A673 (cell line): ENCODE measurements around the gene C2CD3. TPM values are rescaled to one million over a fixed set of nuclear protein-coding genes. Genes with fewer than 3 reads are reported as not detected.
A peak's percentile ranks its signal among the peaks of the same experiment; 100 is the strongest.

Source experiments
- BruUV-seq: library from RNA; stranded (reverse); fragments of 400-500 nt; replicated peaks from 2 replicates; lab custom pipeline; 2021; lab: Mats Ljungman, UMichigan
- CTCF ChIA-PET: fragments of 300-600 bp; sonication (Branson Sonifier 250); formaldehyde crosslinking; loops from one replicate; lab custom pipeline; 2022; ENCODE audit warnings: antibody characterized with exemption; lab: Charles Lee
- POLR2A ChIA-PET: fragments of 300-600 bp; sonication (Branson Sonifier 250); formaldehyde crosslinking; loops from one replicate; lab custom pipeline; 2022; ENCODE audit warnings: antibody characterized with exemption; ENCODE audit not compliant: low non-redundant PET; lab: Charles Lee
- DNase-seq: peaks from one replicate; pipeline ENCODE4 v3.0.0-alpha.2; 2015; ENCODE audit warnings: low spot score
- H3K27ac ChIP-seq: fragments of 200-600 bp; sonication (generic); 2 replicates; pipeline ENCODE4 v1.5.1; 2016; ENCODE audit warnings: mixed run types, low read depth, mild to moderate bottlenecking, mixed read lengths, antibody characterized with exemption, low read length; ENCODE audit not compliant: poor library complexity, severe bottlenecking
- H3K27me3 ChIP-seq: fragments of 200-600 bp; sonication (generic); replicated peaks from 2 replicates; pipeline ENCODE4 v1.6.1; 2017; ENCODE audit warnings: mixed run types, low read depth, mild to moderate bottlenecking, mixed read lengths, antibody characterized with exemption, low read length; ENCODE audit not compliant: insufficient read depth, poor library complexity
- H3K36me3 ChIP-seq: fragments of 200-600 bp; sonication (generic); 2 replicates; pipeline ENCODE4 v1.6.1; 2016; ENCODE audit warnings: mixed run types, mild to moderate bottlenecking, mixed read lengths, antibody characterized with exemption, low read length; ENCODE audit not compliant: insufficient read depth, poor library complexity, severe bottlenecking
- H3K4me1 ChIP-seq: fragments of 200-600 bp; sonication (generic); 2 replicates; pipeline ENCODE4 v1.6.1; 2017; ENCODE audit warnings: mixed run types, mild to moderate bottlenecking, mixed read lengths, antibody characterized with exemption, low read length; ENCODE audit not compliant: insufficient read depth, poor library complexity, severe bottlenecking
- H3K4me3 ChIP-seq: fragments of 200-600 bp; sonication (generic); 2 replicates; pipeline ENCODE4 v1.5.1; 2016; ENCODE audit warnings: low read depth, mixed run types, mild to moderate bottlenecking, mixed read lengths, low read length; ENCODE audit not compliant: poor library complexity, severe bottlenecking
- H3K9me3 ChIP-seq: fragments of 200-600 bp; sonication (generic); 2 replicates; pipeline ENCODE4 v1.6.1; 2016; ENCODE audit warnings: mixed run types, low read depth, mild to moderate bottlenecking, mixed read lengths, antibody characterized with exemption, low read length; ENCODE audit not compliant: poor library complexity, severe bottlenecking
- EZH2 ChIP-seq: fragments of 200-600 bp; sonication (generic); IDR thresholded peaks from 2 replicates; pipeline ENCODE4 v1.6.1; 2017; ENCODE audit warnings: borderline replicate concordance, low read depth, mild to moderate bottlenecking, mixed read lengths, antibody characterized with exemption, low read length; ENCODE audit not compliant: poor library complexity, severe bottlenecking
- intact Hi-C: fragments of 100-400 bp; cut with micrococcal nuclease; formaldehyde crosslinking; loops from one replicate; pipeline ENCODE4 v1.10.0; 2022; ENCODE audit not compliant: unreplicated experiment
- total RNA-seq: library from RNA; stranded (reverse); gene quantifications from 2 replicates; pipeline ENCODE4 v1.2.3, GENCODE V29; 2021
- TF ChIP-seq, protein P1 (sequence below): fragments of 300-800, 200-600 bp; sonication (generic); conservative IDR thresholded peaks from 2 replicates; pipeline ENCODE4 v1.5.1; 2017; ENCODE audit warnings: low read depth, mild to moderate bottlenecking, antibody characterized with exemption, low read length, moderate library complexity, mixed read lengths

C2CD3 gene
- total RNA-seq, 1 experiment from 2014 or later = 49.1 TPM

- Histone ChIP-seq H3K27me3 (no peaks in the 10 kb centered on the region), H3K27ac (no peak overlapping the region), H3K36me3 (no peaks in the 10 kb centered on the region), H3K4me1 (peaks cover 13% of the 10 kb centered on the region), H3K9me3 (no peaks in the 10 kb centered on the region), H3K4me3 (no peak overlapping the region)
- BruUV-seq = no TSS peak
- intact Hi-C loops = no loop called here
- DNase-seq = no peak
- CTCF ChIA-PET = no interaction called here
- POLR2A ChIA-PET = no interaction called here
- no peak for TF ChIP-seq EZH2
- TF ChIP-seq, protein P1, sequence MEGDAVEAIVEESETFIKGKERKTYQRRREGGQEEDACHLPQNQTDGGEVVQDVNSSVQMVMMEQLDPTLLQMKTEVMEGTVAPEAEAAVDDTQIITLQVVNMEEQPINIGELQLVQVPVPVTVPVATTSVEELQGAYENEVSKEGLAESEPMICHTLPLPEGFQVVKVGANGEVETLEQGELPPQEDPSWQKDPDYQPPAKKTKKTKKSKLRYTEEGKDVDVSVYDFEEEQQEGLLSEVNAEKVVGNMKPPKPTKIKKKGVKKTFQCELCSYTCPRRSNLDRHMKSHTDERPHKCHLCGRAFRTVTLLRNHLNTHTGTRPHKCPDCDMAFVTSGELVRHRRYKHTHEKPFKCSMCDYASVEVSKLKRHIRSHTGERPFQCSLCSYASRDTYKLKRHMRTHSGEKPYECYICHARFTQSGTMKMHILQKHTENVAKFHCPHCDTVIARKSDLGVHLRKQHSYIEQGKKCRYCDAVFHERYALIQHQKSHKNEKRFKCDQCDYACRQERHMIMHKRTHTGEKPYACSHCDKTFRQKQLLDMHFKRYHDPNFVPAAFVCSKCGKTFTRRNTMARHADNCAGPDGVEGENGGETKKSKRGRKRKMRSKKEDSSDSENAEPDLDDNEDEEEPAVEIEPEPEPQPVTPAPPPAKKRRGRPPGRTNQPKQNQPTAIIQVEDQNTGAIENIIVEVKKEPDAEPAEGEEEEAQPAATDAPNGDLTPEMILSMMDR = no peak
Observed at GRCh38 chr11:74182635-74183034, 11.8 kb upstream of the C2CD3 start.

GRCh38 chr11:74179234-74180052 lies 8.6 kb upstream of the C2CD3 start:
- DNase-seq = peak; percentile 30
- ChIA-PET CTCF (no interaction called here), POLR2A (no interaction called here)
- Histone ChIP-seq H3K36me3 (no peaks in the 10 kb centered on the region), H3K27me3 (no peaks in the 10 kb centered on the region), H3K4me3 (no peak overlapping the region), H3K27ac (no peak overlapping the region), H3K9me3 (no peaks in the 10 kb centered on the region), H3K4me1 (peaks cover 13% of the 10 kb centered on the region)
- TF ChIP-seq, protein P1 = no peak
- no peak for TF ChIP-seq EZH2
- intact Hi-C loops = no loop called here
- no TSS peak for BruUV-seq

GRCh38 chr11:74175920-74176319 lies 5.1 kb upstream of the C2CD3 start:
- intact Hi-C loops = no loop called here
- Histone ChIP-seq H3K4me1 (peaks cover 21% of the 10 kb centered on the region), H3K36me3 (no peaks in the 10 kb centered on the region), H3K27me3 (no peaks in the 10 kb centered on the region), H3K27ac (no peak overlapping the region), H3K4me3 (no peak overlapping the region), H3K9me3 (no peaks in the 10 kb centered on the region)
- no TSS peak for BruUV-seq
- POLR2A ChIA-PET = no interaction called here
- DNase-seq = no peak
- TF ChIP-seq, protein P1 = no peak
- TF ChIP-seq EZH2 = no peak
- CTCF ChIA-PET = no interaction called here
